GM19238 (cell line): ENCODE data around the gene NGRN.

Experiments
- DNase-seq: peaks from one replicate; pipeline ENCODE4 v3.0.0; 2011; ENCODE audit warnings: low spot score; ENCODE audit not compliant: insufficient read length

The NGRN gene

DNA sequence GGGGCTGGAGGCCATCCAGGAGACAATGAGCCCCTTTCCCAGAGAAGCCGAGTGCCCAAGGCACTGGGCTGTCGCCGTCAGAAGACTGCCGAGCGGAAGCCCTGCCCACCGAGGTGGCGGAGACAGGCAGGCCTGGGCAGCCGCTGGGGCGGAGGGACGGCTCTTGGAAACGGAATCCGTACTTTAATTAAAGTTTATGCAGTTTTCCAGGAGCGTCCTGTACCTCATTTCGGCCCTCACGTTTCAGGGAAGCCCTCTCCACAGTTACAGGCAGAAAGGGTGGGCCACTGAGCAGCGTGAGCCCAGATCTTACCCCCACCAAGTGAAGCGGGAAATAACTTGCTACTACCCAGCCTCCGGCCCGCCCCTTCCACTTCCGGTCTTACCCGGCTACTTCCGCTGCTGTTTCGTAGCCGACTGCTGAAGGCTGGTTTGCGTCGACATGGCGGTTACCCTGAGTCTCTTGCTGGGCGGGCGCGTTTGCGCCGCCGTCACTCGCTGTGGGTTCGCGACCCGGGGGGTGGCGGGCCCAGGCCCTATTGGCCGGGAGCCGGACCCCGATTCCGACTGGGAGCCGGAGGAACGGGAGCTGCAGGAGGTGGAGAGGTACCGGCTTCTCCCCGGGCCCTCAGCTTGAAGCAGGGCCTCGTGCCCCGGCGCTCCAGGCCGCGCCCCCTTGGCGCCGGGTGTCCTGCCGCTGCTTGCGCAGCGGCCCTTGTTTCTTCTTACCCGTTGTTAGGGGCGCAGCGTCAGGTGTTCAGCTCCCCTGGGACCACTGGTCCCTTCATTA lies at the start of gene NGRN:
Gene NGRN (plus strand): TSS at position 402 of the 790 bp plus-strand sequence. CDS start 41 bp downstream, at position 443.
- DNase-seq, result peak; percentile 79

DNA sequence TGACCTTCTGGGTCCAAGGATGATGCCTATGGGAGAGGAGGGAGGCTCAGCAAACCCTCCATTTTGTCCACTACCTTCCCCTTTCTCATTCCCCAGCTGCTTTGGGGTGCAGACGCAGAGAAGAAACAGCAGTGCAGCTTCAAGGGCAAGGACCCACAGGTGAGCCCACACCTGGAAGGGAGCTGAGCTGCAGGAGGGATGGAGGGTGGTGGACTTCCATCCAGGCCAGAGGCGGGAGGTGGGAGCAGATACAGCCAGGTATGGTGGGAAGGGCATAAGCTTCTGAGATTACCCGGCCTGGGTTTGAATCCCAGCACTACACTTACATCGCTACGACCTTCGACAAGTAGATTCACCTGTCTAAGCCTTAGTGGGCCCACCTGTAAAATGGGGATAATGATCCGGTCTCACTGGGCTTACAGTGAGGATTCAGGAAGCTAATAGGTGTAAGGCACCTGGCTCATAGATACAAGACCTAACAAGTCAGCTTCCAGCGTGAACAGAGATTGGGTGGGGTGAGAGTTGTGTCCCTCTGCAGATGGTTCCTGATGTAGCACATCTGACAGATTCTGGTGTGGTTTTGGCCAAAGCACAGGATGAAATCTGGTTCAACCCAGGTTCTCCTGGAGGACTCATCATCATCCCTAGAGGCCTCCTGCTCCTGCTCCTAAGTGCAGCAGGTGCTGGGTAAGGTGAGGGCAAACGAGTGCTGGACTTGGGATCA lies 47.6 kb upstream of the NGRN start:
- no peak for DNase-seq

DNA sequence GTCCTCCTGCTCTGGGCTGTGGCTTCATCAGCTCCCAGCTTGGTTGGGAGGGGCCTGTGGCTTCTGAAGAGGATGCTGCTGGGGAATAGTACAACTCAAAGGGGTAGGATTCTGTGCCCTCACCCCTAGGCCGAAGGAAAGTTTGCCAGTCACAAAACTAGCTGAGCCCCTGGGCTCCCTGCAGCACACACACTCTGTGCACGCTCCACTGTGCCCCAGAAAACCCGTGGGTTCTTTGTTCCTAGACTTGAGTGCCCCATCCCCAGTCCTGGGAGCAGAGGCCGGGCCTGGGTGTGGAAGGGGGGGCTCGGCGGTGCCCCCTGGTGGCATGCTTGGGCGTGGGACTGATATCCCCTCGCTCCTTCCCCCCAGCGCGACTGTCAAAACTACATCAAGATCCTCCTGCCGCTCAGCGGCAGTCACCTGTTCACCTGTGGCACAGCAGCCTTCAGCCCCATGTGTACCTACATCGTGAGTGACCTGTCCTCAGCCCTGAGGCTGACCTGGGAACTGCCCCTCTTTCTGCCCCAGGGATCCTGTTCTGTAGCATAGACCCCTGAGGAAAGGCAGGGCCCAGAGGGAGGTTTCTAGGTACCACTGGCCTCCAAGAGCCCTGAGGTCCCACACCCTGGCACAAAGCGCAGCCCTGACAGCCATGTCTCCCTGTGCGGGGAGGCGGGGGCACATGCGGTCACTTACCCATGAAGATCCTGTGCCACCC lies 45.9 kb upstream of the NGRN start:
- DNase-seq, result peak; percentile 67

- DNase-seq, result peak; percentile 52
Measured at GRCh38 chr15:90221246-90221900, 44.1 kb upstream of the NGRN start.

GRCh38 chr15:90222547-90222946 lies 42.9 kb upstream of the NGRN start:
- no peak for DNase-seq

GRCh38 chr15:90223441-90224165 lies 41.9 kb upstream of the NGRN start:
- no peak for DNase-seq

GRCh38 chr15:90225047-90225446 lies 40.4 kb upstream of the NGRN start:
- DNase-seq, result no peak

DNA sequence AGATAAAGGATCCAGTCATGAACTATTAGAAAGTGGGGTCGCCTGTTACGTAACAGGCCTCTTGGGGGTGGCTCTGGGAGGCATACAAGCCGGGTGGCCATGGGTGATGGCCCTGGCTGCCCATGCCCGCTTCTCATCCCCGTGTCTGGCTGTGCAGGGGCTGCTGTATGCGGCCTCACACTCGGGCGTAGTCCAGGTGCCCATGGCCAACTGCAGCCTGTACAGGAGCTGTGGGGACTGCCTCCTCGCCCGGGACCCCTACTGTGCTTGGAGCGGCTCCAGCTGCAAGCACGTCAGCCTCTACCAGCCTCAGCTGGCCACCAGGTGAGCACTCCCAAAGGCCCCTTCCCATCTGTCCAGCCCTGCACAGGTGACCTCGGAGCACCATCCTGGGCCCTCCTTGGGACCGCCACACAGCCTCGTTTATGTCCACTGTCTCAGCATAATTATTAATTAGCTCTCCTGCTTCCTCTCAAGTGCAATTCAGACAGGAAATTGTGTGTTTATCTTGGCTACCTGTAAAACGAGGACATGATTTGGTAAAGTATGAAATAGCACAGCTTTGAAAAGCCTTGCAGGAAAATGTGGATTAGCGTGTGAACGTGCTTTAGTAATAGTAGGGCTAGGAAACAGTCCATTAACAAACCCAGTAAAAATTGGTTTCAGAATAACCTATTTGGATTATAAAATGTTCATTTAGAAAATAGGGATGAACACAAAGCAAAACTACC lies 39.8 kb upstream of the NGRN start:
- DNase-seq, result no peak

DNA sequence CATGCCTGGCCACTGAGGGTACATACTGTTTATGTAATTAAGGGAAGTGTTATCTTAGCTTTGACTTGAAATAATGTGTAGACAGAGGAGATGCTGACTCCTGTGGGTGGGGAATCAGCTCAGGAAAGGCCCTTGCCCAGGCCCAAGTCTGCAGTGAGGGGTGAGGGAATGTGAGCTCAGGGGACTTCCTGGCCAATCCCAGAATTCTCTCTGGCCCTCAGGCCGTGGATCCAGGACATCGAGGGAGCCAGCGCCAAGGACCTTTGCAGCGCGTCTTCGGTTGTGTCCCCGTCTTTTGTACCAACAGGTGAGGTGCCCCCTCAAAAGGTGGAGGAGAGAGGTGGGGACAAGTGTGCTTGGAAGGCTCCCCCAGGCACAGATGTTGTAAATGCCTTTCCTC lies 38.1 kb upstream of the NGRN start:
- no peak for DNase-seq

DNA sequence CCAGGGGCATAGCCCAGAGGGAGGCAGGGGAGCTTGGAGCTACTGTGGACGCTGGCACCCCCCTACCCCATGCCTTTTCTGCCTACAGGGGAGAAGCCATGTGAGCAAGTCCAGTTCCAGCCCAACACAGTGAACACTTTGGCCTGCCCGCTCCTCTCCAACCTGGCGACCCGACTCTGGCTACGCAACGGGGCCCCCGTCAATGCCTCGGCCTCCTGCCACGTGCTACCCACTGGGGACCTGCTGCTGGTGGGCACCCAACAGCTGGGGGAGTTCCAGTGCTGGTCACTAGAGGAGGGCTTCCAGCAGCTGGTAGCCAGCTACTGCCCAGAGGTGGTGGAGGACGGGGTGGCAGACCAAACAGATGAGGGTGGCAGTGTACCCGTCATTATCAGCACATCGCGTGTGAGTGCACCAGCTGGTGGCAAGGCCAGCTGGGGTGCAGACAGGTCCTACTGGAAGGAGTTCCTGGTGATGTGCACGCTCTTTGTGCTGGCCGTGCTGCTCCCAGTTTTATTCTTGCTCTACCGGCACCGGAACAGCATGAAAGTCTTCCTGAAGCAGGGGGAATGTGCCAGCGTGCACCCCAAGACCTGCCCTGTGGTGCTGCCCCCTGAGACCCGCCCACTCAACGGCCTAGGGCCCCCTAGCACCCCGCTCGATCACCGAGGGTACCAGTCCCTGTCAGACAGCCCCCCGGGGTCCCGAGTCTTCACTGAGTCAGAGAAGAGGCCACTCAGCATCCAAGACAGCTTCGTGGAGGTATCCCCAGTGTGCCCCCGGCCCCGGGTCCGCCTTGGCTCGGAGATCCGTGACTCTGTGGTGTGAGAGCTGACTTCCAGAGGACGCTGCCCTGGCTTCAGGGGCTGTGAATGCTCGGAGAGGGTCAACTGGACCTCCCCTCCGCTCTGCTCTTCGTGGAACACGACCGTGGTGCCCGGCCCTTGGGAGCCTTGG lies 37.4 kb upstream of the NGRN start:
- DNase-seq, result no peak

GRCh38 chr15:90228960-90229359 lies 36.5 kb upstream of the NGRN start:
- DNase-seq, result no peak

GRCh38 chr15:90230071-90230494 lies 35.4 kb upstream of the NGRN start:
- DNase-seq, result no peak

DNA sequence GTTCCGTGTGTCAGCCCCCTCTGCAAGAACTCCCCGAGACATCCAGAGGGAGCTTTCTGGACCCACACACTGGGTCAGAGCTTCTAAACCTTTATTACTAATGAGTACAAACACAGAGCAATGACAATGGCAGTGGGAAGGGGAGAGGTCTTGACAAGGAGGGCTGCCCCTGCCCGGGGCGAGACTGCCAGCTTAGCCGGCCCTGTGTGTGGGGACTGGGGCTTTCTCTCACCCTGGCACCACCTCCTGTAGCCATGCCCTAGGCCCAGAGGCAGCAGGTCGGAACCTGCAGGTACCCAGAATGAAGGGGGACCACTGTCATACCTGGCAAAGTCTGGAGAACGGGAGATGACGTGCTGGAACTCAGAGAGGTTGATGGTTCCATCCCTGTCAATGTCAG lies 34.9 kb upstream of the NGRN start:
- DNase-seq, result no peak

GRCh38 chr15:90231028-90232017 lies 34.1 kb upstream of the NGRN start:
- no peak for DNase-seq

DNA sequence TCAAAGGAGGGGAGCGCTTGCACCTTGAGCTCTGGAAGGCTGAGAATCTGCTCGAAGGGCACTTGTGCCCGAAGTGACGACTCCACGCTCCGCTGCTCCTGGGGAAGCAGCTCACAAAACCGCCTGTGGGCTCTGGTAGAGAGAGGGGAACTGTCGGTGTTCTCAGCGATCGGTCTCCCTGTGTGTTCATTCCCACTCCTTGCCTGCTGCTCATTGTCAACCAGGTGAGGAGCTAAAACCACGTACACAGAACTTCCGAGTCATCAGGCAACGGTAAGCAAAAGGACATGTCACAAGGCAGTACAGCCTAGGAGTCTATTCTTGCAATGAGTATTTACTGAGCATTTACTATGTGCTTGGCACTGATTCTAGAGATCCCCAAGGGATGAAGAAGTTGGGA lies 33.3 kb upstream of the NGRN start:
- no peak for DNase-seq

DNA sequence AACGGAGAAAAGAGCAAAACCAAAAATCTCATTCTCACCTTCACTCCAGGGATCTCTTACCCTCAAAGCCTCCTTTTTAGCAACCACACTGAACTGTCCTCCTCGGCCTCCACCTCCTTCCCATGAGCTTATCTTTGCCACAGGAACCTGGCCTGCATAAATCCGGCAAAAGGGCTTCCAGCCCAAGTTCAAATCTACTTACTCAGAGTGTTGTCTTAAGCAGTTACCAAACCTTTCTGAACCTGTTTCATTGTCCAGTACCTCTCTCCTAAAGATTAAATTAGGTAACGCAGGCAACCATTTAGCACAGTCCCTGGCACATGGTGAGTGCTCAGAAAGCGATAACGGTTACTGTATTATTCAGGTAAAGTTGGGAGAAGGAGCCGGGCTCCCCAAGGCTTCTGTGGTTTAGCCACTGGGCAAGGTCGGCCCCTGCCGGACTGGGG lies 32.5 kb upstream of the NGRN start:
- no peak for DNase-seq

DNA sequence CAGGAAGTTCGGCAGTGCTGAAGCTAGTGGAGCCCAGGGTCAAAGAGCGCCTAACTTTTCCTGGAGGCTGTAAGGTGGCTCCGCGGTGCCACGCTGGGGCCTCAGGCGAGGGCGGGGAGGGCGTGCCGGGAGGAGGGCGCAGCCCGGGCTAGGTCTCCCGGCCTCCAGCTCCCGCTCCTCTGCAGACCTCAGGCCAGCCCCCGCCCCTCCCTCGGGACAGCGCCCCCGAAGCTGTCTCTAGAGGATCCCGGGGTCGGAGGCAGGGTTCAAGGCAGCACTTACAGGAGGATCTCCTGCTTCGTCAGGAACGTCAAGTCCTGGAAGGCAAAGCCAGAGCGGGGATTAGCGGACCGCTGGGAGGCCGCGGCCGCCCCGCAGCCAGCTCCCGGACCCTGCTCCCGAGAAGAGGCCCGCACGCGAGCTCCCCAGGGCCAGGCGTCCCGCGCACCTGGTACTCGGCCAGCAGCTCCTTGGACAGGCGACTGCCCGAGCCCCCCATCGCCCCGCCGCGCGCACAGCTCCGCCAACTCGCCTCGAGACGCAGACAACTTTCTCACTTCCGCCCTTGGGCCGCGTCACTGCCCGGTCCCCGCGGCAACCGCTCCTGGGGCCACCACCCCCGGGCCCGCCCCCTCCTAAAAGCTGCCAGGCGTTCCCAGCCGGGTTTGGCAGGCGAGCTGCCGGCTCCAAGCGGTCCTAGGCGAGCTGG lies 31.9 kb upstream of the NGRN start, which contains the start of gene CIB1:
Gene CIB1 (minus strand): TSS at position 555 of the 709 bp plus-strand sequence. CDS start 56 bp downstream, at position 499.
- DNase-seq, result no peak
